Measurements from ENCODE around the gene LPCAT2. TPM values are rescaled to one million over a fixed set of nuclear protein-coding genes. Genes with fewer than 3 reads are reported as not detected.

LPCAT2 gene
- total and polyA plus RNA-seq, 2 donors (not counting 1 experiment from before 2014, with no cell fraction given), result 10.2 to 17.8 TPM

DNA sequence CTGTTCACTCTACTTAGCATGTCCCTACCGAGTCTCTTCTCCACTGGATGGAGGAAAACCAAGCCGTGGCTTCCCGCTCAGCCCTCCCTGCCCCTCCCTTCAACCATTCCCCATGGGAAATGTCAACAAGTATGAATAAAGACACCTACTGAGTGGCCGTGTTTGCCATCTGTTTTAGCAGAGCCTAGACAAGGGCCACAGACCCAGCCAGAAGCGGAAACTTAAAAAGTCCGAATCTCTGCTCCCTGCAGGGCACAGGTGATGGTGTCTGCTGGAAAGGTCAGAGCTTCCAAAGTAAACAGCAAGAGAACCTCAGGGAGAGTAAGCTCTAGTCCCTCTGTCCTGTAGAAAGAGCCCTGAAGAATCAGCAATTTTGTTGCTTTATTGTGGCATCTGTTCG, 2.8 kb upstream of the LPCAT2 start:
- H3K27me3 ChIP-seq (ENCODE audit: control insufficient read depth, insufficient read depth, low read length), result no peaks in the 10 kb centered on the region
- no peak for DNase-seq (ENCODE audit: low read depth in 2 of 2)
- H3K4me3 ChIP-seq (replicated peaks in 1 of 4; ENCODE audit: control extremely low read depth in 1 of 4, insufficient read depth in 1 of 4, low read depth in 3 of 4, low read length in 4 of 4), result no peak overlapping the region
- no peak overlapping the region for H3K27ac ChIP-seq (ENCODE audit: insufficient read depth, low read length)
- H4K20me1 ChIP-seq (ENCODE audit: control insufficient read depth, extremely low read depth, insufficient read depth, low read length), result no peaks in the 10 kb centered on the region
- peaks cover 31% of the 10 kb centered on the region for H3K36me3 ChIP-seq (ENCODE audit: control insufficient read depth, insufficient read depth, low read length)
- no peaks in the 10 kb centered on the region for H3K9me3 ChIP-seq (ENCODE audit: control insufficient read depth, insufficient read depth, low read depth, low read length)
- peaks cover 27% of the 10 kb centered on the region for H3K4me1 ChIP-seq (ENCODE audit: control insufficient read depth, extremely low read depth, insufficient read depth, low read length)
- H3K9ac ChIP-seq (ENCODE audit: insufficient read depth, low read length), result no peak overlapping the region
- TF ChIP-seq, protein P1, sequence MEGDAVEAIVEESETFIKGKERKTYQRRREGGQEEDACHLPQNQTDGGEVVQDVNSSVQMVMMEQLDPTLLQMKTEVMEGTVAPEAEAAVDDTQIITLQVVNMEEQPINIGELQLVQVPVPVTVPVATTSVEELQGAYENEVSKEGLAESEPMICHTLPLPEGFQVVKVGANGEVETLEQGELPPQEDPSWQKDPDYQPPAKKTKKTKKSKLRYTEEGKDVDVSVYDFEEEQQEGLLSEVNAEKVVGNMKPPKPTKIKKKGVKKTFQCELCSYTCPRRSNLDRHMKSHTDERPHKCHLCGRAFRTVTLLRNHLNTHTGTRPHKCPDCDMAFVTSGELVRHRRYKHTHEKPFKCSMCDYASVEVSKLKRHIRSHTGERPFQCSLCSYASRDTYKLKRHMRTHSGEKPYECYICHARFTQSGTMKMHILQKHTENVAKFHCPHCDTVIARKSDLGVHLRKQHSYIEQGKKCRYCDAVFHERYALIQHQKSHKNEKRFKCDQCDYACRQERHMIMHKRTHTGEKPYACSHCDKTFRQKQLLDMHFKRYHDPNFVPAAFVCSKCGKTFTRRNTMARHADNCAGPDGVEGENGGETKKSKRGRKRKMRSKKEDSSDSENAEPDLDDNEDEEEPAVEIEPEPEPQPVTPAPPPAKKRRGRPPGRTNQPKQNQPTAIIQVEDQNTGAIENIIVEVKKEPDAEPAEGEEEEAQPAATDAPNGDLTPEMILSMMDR (conservative IDR thresholded peaks at IDR 0.05 in 1 of 2, IDR thresholded peaks at IDR 0.05 in 1 of 2; ENCODE audit: low read depth in 1 of 2, low read length in 2 of 2), result no peak
- no peak overlapping the region for H3K4me2 ChIP-seq (ENCODE audit: extremely low read depth, insufficient read depth, low read length)
- no peak overlapping the region for H2AFZ ChIP-seq (ENCODE audit: low read length)
- H3K79me2 ChIP-seq (ENCODE audit: control insufficient read depth, insufficient read depth, low read length), result no peaks in the 10 kb centered on the region

DNA sequence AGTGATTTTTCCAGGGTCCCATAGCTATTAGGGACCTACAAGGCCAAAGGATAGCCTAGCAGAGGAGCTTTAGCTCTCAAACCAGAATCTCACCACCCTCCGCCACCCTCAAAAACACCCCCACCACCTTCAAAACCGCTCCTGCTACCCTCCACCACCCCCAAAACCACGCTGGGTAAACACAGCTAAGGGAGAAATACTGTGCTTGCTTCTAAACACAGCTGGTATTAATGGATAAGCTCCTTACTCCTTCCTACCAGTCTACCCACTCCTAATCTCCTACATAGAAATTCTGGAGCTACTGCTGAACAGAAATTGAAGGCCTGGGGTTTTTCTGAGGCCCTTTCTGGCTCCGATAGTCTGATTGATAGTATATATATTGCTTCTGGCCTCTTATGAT, 2.2 kb upstream of the LPCAT2 start:
- DNase-seq (ENCODE audit: low read depth in 2 of 2), result no peak
- no peak overlapping the region for H3K27ac ChIP-seq (ENCODE audit: insufficient read depth, low read length)
- H3K79me2 ChIP-seq (ENCODE audit: control insufficient read depth, insufficient read depth, low read length), result no peaks in the 10 kb centered on the region
- no peaks in the 10 kb centered on the region for H3K9me3 ChIP-seq (ENCODE audit: control insufficient read depth, insufficient read depth, low read depth, low read length)
- H3K4me1 ChIP-seq (ENCODE audit: control insufficient read depth, extremely low read depth, insufficient read depth, low read length), result peaks cover 20% of the 10 kb centered on the region
- H3K9ac ChIP-seq (ENCODE audit: insufficient read depth, low read length), result no peak overlapping the region
- no peak for TF ChIP-seq EZH2 (IDR thresholded peaks at IDR 0.05; ENCODE audit: low read length, missing control alignments)
- TF ChIP-seq, protein P1 (conservative IDR thresholded peaks at IDR 0.05 in 1 of 2, IDR thresholded peaks at IDR 0.05 in 1 of 2; ENCODE audit: low read depth in 1 of 2, low read length in 2 of 2), result no peak
- H3K27me3 ChIP-seq (ENCODE audit: control insufficient read depth, insufficient read depth, low read length), result no peaks in the 10 kb centered on the region
- no peaks in the 10 kb centered on the region for H4K20me1 ChIP-seq (ENCODE audit: control insufficient read depth, extremely low read depth, insufficient read depth, low read length)
- H3K4me3 ChIP-seq (replicated peaks in 1 of 4; ENCODE audit: control extremely low read depth in 1 of 4, insufficient read depth in 1 of 4, low read depth in 3 of 4, low read length in 4 of 4), result no peak overlapping the region
- no peak overlapping the region for H3K4me2 ChIP-seq (ENCODE audit: extremely low read depth, insufficient read depth, low read length)
- peaks cover 29% of the 10 kb centered on the region for H3K36me3 ChIP-seq (ENCODE audit: control insufficient read depth, insufficient read depth, low read length)
- H2AFZ ChIP-seq (ENCODE audit: low read length), result no peak overlapping the region

DNA sequence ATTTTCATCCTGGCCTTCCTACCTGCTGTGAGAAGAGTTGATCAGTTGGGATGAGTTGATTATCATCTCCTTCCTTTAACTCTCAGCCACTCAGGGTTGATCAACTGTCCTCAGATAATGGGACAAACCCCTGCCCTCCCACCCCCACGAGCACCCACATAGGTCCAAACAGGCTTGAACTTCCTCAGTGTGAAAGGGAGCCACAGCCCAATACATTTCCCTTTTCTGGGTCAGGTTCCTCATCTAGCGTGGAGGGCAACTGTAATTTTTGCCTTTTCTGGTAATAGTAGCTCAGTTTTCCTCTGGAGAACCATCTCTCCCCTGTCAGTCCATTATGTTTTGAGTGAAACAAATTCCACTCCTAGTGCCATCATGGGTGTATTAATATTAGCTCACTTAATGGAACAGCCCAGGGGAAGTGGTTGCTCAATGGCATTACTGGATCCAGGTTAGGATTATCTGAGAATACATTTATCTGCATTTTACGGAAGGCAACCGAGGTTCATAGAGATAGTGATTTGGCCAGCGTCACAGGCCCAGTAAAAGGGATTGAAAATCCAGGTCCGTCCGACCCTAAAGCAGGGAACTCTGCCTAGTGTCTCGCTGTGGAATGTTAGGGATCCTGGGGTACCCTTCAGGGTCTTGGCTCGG, 476 bp upstream of the LPCAT2 start:
- TF ChIP-seq, protein P1 (conservative IDR thresholded peaks at IDR 0.05 in 1 of 2, IDR thresholded peaks at IDR 0.05 in 1 of 2; ENCODE audit: low read depth in 1 of 2, low read length in 2 of 2), result no peak
- TF ChIP-seq EZH2 (IDR thresholded peaks at IDR 0.05; ENCODE audit: low read length, missing control alignments), result no peak
- Histone ChIP-seq H4K20me1 (ENCODE audit: control insufficient read depth, extremely low read depth, insufficient read depth, low read length) (no peaks in the 10 kb centered on the region), H3K9me3 (ENCODE audit: control insufficient read depth, insufficient read depth, low read depth, low read length) (no peaks in the 10 kb centered on the region), H3K27ac (ENCODE audit: insufficient read depth, low read length) (no peak overlapping the region), H2AFZ (ENCODE audit: low read length) (no peak overlapping the region), H3K4me3 (replicated peaks in 1 of 4; ENCODE audit: control extremely low read depth in 1 of 4, insufficient read depth in 1 of 4, low read depth in 3 of 4, low read length in 4 of 4) (peak overlapping the region in 2 of 4 experiments; percentile 58 to 62), H3K4me1 (ENCODE audit: control insufficient read depth, extremely low read depth, insufficient read depth, low read length) (peaks cover 4% of the 10 kb centered on the region), H3K4me2 (ENCODE audit: extremely low read depth, insufficient read depth, low read length) (no peak overlapping the region), H3K9ac (ENCODE audit: insufficient read depth, low read length) (no peak overlapping the region), H3K79me2 (ENCODE audit: control insufficient read depth, insufficient read depth, low read length) (no peaks in the 10 kb centered on the region), H3K27me3 (ENCODE audit: control insufficient read depth, insufficient read depth, low read length) (no peaks in the 10 kb centered on the region), H3K36me3 (ENCODE audit: control insufficient read depth, insufficient read depth, low read length) (peaks cover 22% of the 10 kb centered on the region)
- no peak for DNase-seq (ENCODE audit: low read depth in 2 of 2)

Measured in fibroblast of lung (primary cell).